ENCODE results near the gene DNAI1. TPM values are rescaled to one million over a fixed set of nuclear protein-coding genes. Genes with fewer than 3 reads are reported as not detected.

The DNAI1 gene
- total and polyA plus RNA-seq, 2 of the 4 experiments (the other 2 are of a cell fraction) = not detected

- H2BK5ac ChIP-seq (ENCODE audit: low read depth, low read length, poor library complexity, severe bottlenecking) = no peak overlapping the region
- TF ChIP-seq MXI1 (IDR thresholded peaks at IDR 0.05; ENCODE audit: borderline replicate concordance, low read depth, low read length) = no peak
- no peak for TF ChIP-seq FOS (IDR thresholded peaks at IDR 0.05; ENCODE audit: low read depth, low read length)
- TF ChIP-seq BHLHE40 (IDR thresholded peaks at IDR 0.05; ENCODE audit: low read depth, low read length) = no peak
- TF ChIP-seq USF2 (IDR thresholded peaks at IDR 0.05; ENCODE audit: low read depth, low read length) = no peak
- no peak for TF ChIP-seq NFE2L2 (IDR thresholded peaks at IDR 0.05; ENCODE audit: low read depth, low read length)
- no peak for TF ChIP-seq CTCF (conservative IDR thresholded peaks at IDR 0.05; ENCODE audit: low read depth, low read length)
- no peak for TF ChIP-seq SMC3 (IDR thresholded peaks at IDR 0.05; ENCODE audit: low read depth, low read length)
- no peak for TF ChIP-seq RCOR1 (IDR thresholded peaks at IDR 0.05; ENCODE audit: insufficient replicate concordance, low read length)
- no peak for TF ChIP-seq POLR2A (IDR thresholded peaks at IDR 0.05; ENCODE audit: low read depth, low read length)
- TF ChIP-seq RFX5 (IDR thresholded peaks at IDR 0.05; ENCODE audit: low read depth, low read length) = no peak
- TF ChIP-seq CEBPB (IDR thresholded peaks at IDR 0.05; ENCODE audit: low read depth, low read length) = no peak
- no peak for TF ChIP-seq MAZ (IDR thresholded peaks at IDR 0.05; ENCODE audit: borderline replicate concordance, low read depth, low read length)
- no peak for TF ChIP-seq CHD1 (IDR thresholded peaks at IDR 0.05; ENCODE audit: low read depth, low read length)
- TF ChIP-seq RAD21 (IDR thresholded peaks at IDR 0.05; ENCODE audit: low read length) = no peak
- no peak for TF ChIP-seq MAFK (IDR thresholded peaks at IDR 0.05; ENCODE audit: low read depth, low read length)
- TF ChIP-seq ELK1 (IDR thresholded peaks at IDR 0.05; ENCODE audit: borderline replicate concordance, low read depth, low read length) = no peak
- H2AFZ ChIP-seq (replicated peaks; ENCODE audit: low read length, poor library complexity) = no peak overlapping the region
- H3K23ac ChIP-seq (ENCODE audit: low read depth, low read length) = no peak overlapping the region
- CTCF ChIA-PET = interaction anchor here (1.0 kb wide), 1 partner anchor 23 kb away, joined by 3 read pairs; no protein-coding TSS in a partner anchor
- no peak overlapping the region for H3K4ac ChIP-seq (ENCODE audit: low read depth, low read length)
- POLR2A ChIA-PET (ENCODE audit: unreplicated experiment) = no interaction called here
- H3K56ac ChIP-seq (ENCODE audit: extremely low read depth, insufficient read depth, low read length) = no peak overlapping the region
- intact Hi-C loops (cut with micrococcal nuclease) (no loop called here), in situ Hi-C loops (cut with MboI; ENCODE audit: low sequenced_read_pairs) (no loop called here), dilution Hi-C loops (cut with HindIII; ENCODE audit: low sequenced_read_pairs, unreplicated experiment) (no loop called here)
- peaks cover 20% of the 10 kb centered on the region; the same call in 1 of the 2 replicates for H3K9me1 ChIP-seq (ENCODE audit: insufficient read depth, low read length)
- no peak for ATAC-seq (ENCODE audit: low read depth)
- H2AK5ac ChIP-seq (ENCODE audit: low read depth, low read length) = no peak overlapping the region
- H4K91ac ChIP-seq (ENCODE audit: insufficient read depth, low read depth, low read length) = no peak overlapping the region
- peaks cover 43% of the 10 kb centered on the region for H4K20me1 ChIP-seq (ENCODE audit: insufficient read depth, low read length)
- H3K4me2 ChIP-seq (ENCODE audit: low read depth, low read length) = no peak overlapping the region
- H3K9me3 ChIP-seq (ENCODE audit: control insufficient read depth, insufficient read depth, low read length) = no peaks in the 10 kb centered on the region
- no peak overlapping the region for H4K5ac ChIP-seq (ENCODE audit: low read depth, low read length)
- no peak overlapping the region for H2BK15ac ChIP-seq (ENCODE audit: low read depth, low read length)
- H2AK9ac ChIP-seq (replicated peaks; ENCODE audit: low read depth, low read length, poor library complexity) = no peak overlapping the region
- peaks cover 4% of the 10 kb centered on the region for H3K4me1 ChIP-seq (ENCODE audit: control insufficient read depth, insufficient read depth, low read length)
- no TSS peak for BruUV-seq (replicated peaks)
- no peaks in the 10 kb centered on the region for H3K27me3 ChIP-seq (ENCODE audit: control insufficient read depth, insufficient read depth, low read length)
- H3K79me1 ChIP-seq (ENCODE audit: low read depth in 1 of 2, low read length in 2 of 2) = peaks cover 31 to 57% of the 10 kb centered on the region in 2 experiments
- no peak overlapping the region for H3K27ac ChIP-seq (ENCODE audit: insufficient read depth, low read length)
- no peak overlapping the region for H3K4me3 ChIP-seq (ENCODE audit: insufficient read depth, low read depth, low read length)
- H2BK20ac ChIP-seq (ENCODE audit: low read depth, low read length) = no peak overlapping the region
- H3K9ac ChIP-seq (ENCODE audit: low read depth, low read length) = no peak overlapping the region
- WGBS, 2 experiments (ENCODE audit: extremely low coverage in 2 of 2, insufficient read length in 1 of 2) = 87% methylated on average over 3 of the region's 5 CpGs; no CpG with 5 or more reads in 1 of the 2 experiments
- no peak for DNase-seq
- H3K18ac ChIP-seq (ENCODE audit: low read depth, low read length) = no peak overlapping the region
- H3K36me3 ChIP-seq (ENCODE audit: control insufficient read depth, insufficient read depth, low read length) = no peaks in the 10 kb centered on the region
- H4K8ac ChIP-seq (ENCODE audit: low read depth in 2 of 2, low read length in 2 of 2) = no peak overlapping the region
- H2BK120ac ChIP-seq (ENCODE audit: low read depth, low read length) = no peak overlapping the region
- no peak overlapping the region for H3K14ac ChIP-seq (replicated peaks; ENCODE audit: low read depth, low read length)
Measured at GRCh38 chr9:34426347-34427074, 32.1 kb upstream of the DNAI1 start.

Measured in IMR-90 (cell line).